HG02840 (cell line): ENCODE results near the gene PALLD.

Experiments used
- ATAC-seq: cut with Tn5 transposase; IDR thresholded peaks from one replicate; pipeline ENCODE4 v1.9.1; 2021; ENCODE audit warnings: mild to moderate bottlenecking, moderate library complexity, moderate number of reproducible peaks; ENCODE audit not compliant: unreplicated experiment, low FRiP score

Gene PALLD

DNA sequence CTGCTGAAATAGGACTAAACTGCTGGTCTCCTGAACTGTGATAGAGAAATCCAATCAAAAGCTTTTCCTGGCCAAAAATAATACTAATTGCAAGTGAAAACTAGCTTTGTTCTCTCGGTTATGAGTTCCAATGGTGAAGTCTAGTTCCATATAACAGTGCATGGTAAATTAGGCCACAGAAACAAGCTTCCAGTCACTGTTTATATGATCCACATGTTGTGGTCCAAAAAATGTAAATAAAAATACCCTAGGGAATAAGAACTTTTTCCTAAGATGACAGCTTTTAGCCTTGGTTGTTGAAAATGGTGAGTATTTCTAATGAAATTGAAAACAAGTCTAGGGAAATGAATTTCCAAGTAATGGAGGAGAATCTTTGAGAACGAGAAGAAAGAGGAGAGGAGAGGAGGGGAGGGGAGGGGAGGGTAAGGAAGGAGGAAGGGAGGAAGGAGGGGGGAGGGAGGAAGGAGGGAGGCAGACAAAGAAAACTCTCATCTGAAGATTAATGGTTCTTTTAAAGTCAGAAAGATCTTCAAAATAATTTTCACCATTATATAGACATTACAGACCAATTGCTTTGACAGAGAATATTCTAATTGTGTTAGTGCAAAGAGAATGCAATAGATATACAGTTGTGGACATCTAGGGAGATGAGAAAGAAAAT, 26.1 kb downstream of the PALLD start:
- ATAC-seq: no peak

DNA sequence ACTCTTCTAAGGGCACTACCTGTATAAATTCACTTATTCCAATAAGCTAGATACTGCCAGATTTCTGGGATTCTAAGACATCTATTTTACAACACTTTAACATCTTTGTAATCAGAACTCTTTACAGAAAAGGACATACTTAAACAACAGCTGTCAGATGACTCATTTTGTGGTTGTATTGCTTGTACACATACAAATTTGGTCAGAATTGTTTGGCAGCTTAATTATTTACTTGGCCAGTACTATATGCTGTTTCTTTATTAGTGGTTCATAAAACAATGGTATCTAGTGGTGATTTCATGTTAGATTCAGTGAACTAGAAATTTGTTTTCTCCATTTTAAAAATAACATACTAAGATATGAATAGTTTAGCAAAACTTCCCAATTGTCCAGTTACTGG, 27.2 kb downstream of the PALLD start:
- ATAC-seq: no peak

DNA sequence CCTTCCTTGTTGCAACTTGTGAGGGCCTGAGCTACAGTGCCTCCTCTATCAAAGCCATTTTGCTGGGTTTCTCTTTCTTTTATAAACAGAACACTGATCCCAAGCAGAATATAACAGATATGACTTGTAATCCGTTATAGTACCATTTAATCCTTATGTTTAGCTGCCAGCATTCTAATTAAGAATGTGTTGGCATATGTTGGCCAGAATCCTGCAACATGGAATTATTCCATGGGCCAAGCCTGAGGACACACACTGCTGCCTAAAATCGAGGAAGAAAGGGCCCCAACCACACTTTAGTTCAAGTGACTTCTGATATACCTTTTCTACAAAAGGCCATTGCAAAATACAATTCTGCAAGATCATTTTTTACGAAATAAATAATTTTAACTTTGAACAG, 28.0 kb downstream of the PALLD start:
- no peak for ATAC-seq

DNA sequence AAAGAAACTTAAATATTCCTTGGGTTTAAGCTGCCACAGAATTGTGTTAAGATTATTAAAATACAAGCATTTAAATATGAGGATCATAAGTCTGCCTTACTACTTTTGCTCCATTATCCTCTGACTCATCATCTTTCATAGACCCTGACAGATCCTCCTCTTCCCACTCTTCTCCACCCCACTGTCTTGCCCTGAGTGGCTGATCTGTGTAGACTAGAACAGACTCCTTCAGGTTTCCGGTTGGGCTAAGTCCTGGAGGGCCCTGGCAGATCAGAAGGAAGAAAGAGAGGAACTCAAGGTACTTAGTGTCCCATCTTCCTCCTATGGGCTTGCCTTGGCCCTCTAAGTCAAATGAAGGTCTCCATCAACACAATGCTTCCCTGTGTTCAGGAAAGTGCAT, 30.7 kb downstream of the PALLD start:
- no peak for ATAC-seq

DNA sequence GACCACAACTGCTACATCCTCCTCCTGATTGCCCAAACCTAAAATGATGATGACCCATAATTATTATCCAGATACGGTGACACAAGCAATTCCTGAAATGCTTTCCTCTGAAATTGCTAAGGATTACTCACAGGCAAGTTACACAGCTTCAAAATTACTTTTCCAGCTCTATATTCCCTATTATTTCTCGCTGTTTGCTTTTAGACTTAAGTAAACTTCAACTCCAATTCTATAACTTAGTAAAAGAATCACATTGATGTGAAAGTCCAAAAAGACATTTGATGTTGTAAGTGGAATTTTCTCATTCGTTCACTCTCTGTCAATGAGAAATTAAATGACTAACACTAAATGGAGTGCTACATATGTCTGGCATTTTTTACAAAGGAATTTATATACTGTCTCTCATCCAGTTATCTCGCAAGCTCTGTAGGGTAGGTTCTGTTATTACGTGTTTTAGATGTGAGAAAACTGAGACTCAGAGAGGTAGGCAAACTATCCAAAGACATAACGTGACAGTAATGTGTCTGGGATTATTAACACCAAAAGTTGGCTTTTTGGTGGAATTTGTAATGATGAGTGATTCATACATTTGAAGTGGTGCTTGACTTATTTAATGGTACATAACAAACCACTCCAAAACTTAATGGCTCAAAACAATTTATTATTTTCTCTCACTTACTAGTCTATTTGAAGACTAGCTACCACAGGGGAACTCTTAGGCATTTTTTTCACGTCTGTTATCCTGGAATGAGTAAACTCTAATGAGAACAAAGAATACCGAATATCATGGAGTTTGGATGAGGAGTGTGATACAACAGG, 31.5 kb downstream of the PALLD start:
- ATAC-seq: no peak

DNA sequence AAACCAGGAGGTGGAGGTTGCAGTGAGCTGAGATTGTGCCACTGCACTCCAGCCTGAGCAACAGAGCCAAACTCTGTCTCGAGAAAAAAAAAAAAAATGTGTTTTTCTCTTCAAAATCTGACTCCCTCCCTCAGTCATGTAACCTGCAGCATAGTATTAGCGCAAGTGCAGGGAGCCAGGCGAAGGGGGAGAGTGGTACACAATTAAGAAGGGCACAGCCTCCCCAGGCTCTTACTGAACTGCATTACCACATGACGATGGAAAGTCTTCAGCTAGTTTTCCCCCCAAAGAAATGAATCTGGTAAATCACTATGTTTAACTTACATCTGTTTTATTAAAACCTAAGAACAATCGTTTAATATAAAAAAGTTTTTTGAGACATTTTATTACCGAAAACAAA, 32.4 kb downstream of the PALLD start:
- no peak for ATAC-seq

DNA sequence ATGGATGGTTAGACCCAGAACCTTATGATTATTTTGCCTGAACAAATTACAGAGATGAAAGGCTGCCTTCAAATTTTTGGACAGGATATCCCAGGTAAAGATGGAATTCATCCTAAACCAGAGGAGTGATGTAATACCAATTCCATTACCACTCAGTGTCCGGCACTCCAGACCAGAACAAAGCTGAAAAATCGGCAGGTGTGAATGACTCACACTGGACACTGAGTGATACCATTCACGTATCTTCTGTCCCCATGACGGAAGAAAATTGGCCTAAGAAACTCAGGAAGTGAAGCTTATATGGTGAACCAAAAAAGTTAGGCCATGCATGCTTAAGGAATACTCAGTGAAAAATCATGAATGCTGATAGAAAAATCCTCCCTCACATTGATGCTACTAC, 34.5 kb downstream of the PALLD start:
- no peak for ATAC-seq

DNA sequence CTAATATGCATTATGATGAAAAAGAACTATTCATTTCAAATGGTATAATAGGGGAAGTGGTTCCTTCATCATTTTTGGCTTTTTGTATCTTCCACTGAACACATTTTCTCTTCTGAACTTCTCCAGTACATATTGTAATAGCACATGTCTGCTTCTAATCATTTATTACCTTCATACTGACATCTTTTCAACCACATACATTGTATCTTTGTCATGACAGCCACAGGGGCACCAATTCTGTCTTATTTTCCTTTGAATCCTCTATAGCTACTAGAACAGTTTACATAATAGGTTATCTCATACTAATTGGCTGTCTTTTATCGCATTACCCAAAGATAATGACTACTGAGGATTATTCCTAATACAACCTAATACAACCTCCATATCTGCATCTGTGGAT, 37.7 kb downstream of the PALLD start:
- no peak for ATAC-seq

DNA sequence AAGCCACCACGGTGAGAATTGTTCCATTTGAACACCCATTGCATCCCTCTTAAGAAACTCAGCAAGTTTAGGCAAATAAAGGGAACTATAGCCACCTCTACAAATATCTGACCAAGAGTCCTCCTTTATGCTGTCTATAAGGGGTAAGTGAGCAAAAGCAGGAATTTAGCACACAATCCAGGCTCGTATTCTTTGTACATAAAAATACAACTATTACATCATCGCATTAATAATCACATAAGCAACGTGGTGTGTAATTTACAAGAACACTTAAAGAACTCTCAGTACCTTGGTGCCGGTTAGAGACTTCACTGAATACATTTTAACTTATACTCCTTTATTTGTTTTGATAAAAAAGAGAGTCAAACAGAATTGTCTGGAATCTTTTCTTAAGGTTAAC, 38.8 kb downstream of the PALLD start:
- ATAC-seq: no peak

DNA sequence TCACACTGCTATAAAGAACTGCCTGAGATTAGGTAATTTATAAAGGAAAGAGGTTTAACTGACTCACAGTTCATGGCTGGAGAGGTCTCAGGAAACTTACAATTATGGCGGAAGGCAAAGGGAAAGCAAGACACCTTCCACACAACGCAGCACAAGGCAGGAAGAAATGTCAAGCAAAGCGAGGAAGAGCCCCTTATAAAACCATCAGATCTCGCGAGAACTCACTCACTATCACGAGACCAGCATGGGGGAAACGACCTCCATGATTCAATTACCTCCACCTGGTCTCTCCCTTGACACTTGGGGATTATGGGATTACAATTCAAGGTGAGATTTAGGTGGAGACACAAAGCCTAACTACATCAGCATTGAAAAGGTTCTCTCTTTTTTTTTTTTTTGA, 39.6 kb downstream of the PALLD start:
- no peak for ATAC-seq

DNA sequence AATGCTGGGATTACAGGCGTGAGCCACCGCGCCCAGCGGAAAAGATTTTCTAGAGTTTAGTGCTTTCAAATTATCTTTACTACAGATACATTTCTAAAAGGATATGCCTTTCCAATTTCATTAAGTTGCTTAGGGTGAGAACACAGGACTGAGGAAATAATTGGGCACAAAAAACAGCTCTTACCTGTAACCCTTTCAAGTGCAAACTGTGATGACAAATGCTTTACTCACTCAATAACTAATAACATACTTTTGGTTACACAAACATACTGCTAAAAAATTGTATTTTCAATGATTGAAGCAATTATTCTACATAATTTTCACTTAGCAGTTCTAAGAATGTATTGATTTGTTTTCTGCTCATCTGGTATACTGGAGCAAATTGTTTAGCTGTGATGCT, 40.2 kb downstream of the PALLD start:
- ATAC-seq: no peak

DNA sequence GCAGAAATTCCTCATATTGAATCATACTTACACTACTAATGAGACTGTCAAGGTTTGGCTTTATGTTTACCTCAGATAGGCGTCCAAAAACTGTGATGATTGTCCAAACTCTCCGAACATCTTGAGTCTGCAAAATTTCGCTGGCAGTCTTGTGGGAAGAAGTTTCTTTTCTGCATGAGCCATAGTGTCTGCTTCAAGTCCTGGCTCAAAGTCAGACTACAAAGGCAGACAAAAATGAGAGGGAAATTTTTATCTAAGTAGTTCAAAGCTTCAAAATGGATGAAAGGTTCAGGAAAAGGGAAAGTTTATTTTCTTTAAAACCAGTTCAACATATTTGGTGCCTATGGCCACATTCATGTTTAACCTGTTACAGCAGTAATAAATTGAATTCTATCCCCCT, 40.7 kb downstream of the PALLD start:
- ATAC-seq: no peak

DNA sequence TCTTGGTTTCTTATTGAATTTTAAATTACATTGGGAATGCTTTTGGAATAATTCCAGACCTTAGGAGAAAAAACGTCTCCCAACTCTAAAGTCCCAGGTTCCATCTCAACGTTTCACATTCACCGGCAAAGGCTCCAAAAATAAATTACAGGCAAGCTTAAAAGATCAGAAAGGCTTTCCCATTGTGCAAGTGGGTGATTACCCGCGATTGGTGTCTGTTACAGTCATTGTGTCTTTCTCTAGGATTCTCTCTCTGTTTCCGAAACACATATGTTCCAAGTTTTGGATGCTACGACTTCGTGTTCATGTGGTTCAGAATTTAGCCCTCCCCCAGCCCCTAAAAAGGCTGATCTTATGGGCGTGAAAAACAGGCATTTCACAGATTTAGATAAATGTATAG, 41.8 kb downstream of the PALLD start:
- no peak for ATAC-seq

DNA sequence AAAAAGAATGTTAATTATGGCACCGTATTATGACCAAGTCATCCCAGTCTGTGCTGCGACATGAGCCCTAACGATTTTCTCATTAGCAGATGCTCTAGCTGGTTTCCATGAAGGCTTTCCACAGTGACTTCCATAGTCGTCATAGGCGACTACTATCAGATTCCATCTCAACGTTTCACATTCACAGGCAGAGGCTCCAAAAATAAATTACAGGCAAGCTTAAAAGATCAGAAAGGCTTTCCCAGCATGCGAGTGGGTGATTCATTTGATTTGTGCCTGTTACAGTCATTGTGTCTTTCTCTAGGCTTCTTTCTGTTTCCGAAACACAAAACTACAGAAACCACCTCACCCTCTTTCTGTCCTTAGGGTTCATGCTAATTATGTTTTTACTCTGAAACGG, 43.2 kb downstream of the PALLD start:
- no peak for ATAC-seq

DNA sequence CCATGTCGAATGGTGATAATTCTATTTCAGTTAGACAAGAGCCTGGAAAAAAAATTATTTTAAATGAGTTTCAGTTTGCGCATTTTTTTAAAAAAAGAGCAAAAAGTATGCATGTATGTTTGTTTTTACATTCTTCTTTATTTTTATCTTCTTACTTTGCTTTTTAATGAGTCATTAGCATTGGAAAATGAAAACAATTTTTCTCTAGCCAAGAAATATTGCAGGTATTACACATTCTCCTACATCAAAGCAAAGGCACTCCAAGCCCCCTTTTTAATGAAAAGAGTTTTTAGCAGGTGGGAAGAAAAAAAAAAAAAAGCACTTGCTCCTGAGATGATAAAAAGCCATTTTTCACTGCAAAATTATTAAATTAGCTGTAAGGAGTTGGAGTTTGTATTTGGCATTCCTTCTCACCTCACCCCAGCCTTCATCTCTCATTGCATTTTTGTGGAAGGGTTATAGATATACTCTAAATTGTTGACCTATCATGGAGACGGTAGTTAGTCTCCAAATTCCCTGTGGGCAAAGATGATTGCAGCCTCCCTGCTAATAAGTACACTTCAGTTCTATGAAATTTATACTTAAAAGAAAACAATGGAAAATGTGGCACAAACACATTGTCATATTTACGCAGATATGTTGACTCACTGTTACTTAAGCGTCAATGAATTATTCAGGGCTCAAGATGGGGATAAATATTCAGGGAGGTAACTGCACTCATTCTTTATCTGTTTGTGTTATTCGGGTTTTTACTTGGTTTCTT, 43.8 kb downstream of the PALLD start:
- ATAC-seq: no peak

DNA sequence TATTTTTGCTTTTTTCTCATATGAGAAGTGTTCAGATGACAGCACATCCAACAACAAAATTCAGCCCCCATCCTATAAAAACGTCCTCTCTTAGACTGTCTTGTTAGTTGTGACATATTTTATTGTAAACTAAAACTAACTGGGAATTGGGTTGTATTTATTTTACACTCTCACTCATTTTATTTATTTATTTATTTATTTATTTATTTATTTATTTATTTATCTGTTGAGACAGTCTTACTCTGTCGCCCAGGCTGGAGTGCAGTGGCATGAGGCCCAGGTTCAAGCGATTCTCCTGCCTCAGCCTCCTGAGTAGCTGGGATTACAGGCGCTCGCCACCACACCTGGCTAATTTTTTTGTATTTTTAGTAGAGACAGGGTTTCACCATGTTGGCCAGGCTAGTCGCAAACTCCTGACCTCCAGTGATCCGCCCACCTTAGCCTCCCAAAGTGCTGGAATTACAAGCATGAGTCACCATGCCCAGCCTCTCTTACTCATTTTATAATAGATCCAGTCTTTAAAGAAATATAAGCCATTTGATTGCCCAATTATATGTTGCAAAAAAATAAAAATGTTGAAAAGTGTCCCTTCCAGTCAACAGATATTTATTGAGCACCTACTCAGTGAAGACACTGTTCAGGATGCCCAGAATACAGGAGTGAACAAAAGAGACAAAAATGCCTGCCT, 44.6 kb downstream of the PALLD start:
- no peak for ATAC-seq

DNA sequence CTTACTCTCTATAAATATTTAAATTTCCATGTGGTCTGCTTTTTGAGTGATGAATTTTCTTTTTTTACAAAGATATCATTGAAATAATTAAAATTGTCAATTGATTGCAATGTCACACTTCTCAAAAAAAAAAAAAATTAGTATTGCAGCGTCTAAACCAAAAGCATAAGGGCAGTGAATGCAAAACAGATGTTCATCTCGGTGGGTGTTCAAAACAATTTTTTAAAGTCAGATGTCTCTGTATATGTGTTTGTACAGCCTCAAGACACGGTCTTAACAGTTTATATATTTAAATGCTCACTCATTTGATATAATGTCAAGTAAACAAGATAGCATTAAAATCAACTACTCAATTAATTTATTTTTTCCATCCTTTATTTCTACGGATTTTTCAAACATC, 52.3 kb downstream of the PALLD start:
- ATAC-seq: no peak

DNA sequence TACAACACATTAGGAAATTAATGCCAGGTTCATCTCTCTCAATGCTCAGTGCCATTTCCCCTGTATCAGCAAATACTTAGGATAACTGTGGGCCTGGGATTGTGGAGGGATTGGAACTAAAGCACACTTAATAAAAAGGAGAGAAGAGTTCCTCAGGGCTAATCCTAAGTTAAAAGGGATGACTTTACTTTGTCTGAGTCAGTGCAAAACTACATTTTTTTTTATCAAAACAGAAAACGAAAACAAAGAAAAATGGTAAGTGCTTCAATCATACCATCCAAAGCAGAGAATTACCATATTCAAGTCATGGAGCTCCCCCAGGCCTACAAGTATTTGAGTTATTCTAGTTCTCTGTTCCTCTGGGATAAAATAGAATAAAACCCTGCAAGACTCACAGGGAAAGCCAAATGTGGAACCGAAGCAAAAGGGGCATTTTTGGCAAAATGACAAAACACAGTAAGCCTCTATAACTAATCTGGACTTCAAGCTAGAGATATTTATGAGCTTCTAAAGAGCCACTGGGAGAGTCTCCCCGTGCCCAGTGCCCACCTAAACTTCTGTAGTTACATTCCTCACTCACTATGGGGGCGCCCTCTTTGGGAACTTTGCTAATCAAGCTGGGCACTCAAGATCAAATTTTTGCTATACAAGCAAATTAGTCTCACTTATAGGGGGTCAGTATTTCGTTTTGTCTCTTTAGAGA, 53.4 kb downstream of the PALLD start:
- ATAC-seq: no peak

DNA sequence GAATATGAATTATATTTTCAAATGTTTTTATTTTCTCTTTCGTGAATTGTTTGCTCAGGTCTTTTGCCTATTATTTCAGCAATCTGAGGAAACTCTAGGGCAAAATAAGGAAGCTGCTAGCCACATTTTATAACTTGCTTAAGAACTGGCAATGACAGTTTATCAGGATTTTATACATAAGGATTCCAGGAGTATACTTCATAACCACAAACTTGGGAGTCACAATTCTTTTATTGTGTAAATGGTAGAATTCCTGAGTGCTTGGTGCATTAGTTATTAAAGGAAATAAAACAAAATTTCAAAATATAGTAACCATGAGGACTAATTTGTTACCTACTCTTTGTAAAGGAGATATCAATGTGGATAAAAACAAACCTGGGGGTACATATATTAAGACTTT, 54.4 kb downstream of the PALLD start:
- no peak for ATAC-seq

DNA sequence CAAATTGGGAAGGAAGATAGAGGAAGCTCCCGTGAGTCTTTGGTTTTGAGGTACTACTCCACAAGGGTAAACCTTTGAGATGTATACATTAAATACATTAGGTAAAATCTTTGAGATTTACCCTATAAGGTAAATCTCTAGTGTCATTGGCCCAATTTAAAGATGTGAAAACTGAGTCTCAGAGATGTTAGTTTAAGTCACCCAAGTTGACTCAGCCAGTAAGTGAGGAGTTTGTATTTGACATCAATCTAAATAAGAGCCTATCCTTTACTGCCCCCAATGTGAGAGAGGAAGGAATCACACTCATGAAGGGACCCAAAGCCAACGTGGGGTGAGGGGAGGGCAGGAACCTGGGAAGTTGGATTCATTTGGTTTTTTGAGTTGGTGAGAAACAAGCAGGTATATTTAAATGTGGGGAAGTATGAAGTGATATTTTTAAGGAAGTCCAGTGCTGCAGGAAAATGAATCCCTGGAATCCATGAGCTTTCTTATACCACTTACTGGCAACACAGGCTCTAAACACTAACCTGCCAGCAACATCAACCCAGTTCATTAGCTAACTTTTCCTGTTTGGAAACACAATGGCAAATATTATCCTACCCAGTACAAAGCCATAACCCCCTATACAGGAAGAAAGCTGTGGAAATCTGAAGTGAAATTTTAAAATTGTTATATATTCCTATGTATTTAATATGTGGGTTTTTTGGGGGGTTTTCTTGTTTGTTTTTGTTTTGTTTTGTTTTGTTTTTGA, 55.3 kb downstream of the PALLD start:
- no peak for ATAC-seq
